Measurements from ENCODE around the gene NT5DC1.

- no peak for TF ChIP-seq CTCF (IDR thresholded peaks at IDR 0.05)
- no peak for TF ChIP-seq POLR2A (IDR thresholded peaks at IDR 0.05)
Measured at GRCh38 chr6:116291701-116292396, 191.2 kb downstream of the NT5DC1 start.

Data from adrenal gland (tissue), 5 donors.